Neural cell (in vitro differentiated cells): ENCODE measurements around the gene WWC1. TPM values are rescaled to one million over a fixed set of nuclear protein-coding genes. Genes with fewer than 3 reads are reported as not detected.

ENCODE experiments used
- H2AFZ ChIP-seq: fragments of 200-600, 300-800 bp; sonication (generic), shearing (Covaris generic); 2 replicates; pipeline ENCODE4 v1.6.0; 2014; ENCODE audit warnings: low read depth, mild to moderate bottlenecking, antibody characterized with exemption, low read length, moderate library complexity
- H3F3A ChIP-seq: fragments of 200-600 bp; shearing (Covaris generic); 2 replicates; pipeline ENCODE4 v1.6.1; 2016; ENCODE audit warnings: mild to moderate bottlenecking, moderate library complexity, mixed read lengths, antibody characterized with exemption, low read length; ENCODE audit not compliant: insufficient read depth, poor library complexity, severe bottlenecking
- H3K27ac ChIP-seq: fragments of 200-600, 300-800 bp; sonication (generic), shearing (Covaris generic); 2 replicates; pipeline ENCODE4 v1.5.1; 2014; ENCODE audit warnings: mild to moderate bottlenecking, low read length, moderate library complexity
- H3K27me3 ChIP-seq: fragments of 300-800, 200-600 bp; sonication (generic), shearing (Covaris generic); 2 replicates; pipeline ENCODE4 v1.6.0; 2014; ENCODE audit warnings: mild to moderate bottlenecking, low read depth, low read length, moderate library complexity; ENCODE audit not compliant: insufficient read depth
- H3K36me3 ChIP-seq: fragments of 300-800, 200-600 bp; sonication (generic), shearing (Covaris generic); 2 replicates; pipeline ENCODE4 v1.5.1; 2014; ENCODE audit warnings: mild to moderate bottlenecking, antibody characterized with exemption, low read length, moderate library complexity; ENCODE audit not compliant: insufficient read depth
- H3K4me2 ChIP-seq: fragments of 300-800, 200-600 bp; sonication (generic), shearing (Covaris generic); 2 replicates; pipeline ENCODE4 v1.6.0; 2014; ENCODE audit warnings: mild to moderate bottlenecking, low read length
- H3K4me3 ChIP-seq: fragments of 300-800, 200-600 bp; sonication (generic), shearing (Covaris generic); 2 replicates; pipeline ENCODE4 v1.5.1; 2014; ENCODE audit warnings: mild to moderate bottlenecking, low read length, moderate library complexity
- H3K79me2 ChIP-seq: fragments of 200-600 bp; shearing (Covaris generic); replicated peaks from 2 replicates; pipeline ENCODE4 v1.6.0; 2014; ENCODE audit warnings: mild to moderate bottlenecking, low read length, moderate library complexity; ENCODE audit not compliant: insufficient read depth
- H3K9ac ChIP-seq: fragments of 300-800, 200-600 bp; sonication (generic), shearing (Covaris generic); 2 replicates; pipeline ENCODE4 v1.6.1; 2016; ENCODE audit warnings: mild to moderate bottlenecking, low read length, mixed read lengths
- H3K9me2 ChIP-seq: fragments of 200-600 bp; shearing (Covaris generic); 2 replicates; pipeline ENCODE4 v1.6.1; 2016; ENCODE audit warnings: mild to moderate bottlenecking, low read length, mixed read lengths; ENCODE audit not compliant: insufficient read depth
- H3K9me3 ChIP-seq: fragments of 200-600, 300-800 bp; sonication (generic), shearing (Covaris generic); 2 replicates; pipeline ENCODE4 v1.6.1; 2016; ENCODE audit warnings: mild to moderate bottlenecking, mixed run types, low read length, moderate library complexity, mixed read lengths
- H4K20me1 ChIP-seq: fragments of 200-600 bp; shearing (Covaris generic); 2 replicates; pipeline ENCODE4 v1.6.1; 2016; ENCODE audit warnings: mild to moderate bottlenecking, mixed run types; ENCODE audit not compliant: insufficient read depth
- CTCF ChIP-seq: fragments of 450-650 bp; IDR thresholded peaks from 2 replicates; pipeline ENCODE4 v1.5.1; 2014; ENCODE audit warnings: antibody characterized with exemption, mild to moderate bottlenecking, moderate library complexity; ENCODE audit not compliant: poor library complexity, severe bottlenecking
- EP300 ChIP-seq: fragments of 450-650 bp; conservative IDR thresholded peaks from 2 replicates; pipeline ENCODE4 v1.6.1; 2014; ENCODE audit warnings: antibody characterized with exemption, mild to moderate bottlenecking, moderate library complexity; ENCODE audit not compliant: poor library complexity, severe bottlenecking
- EZH2 ChIP-seq: fragments of 200-600, 300-800 bp; shearing (Covaris generic), sonication (generic); IDR thresholded peaks from 2 replicates; pipeline ENCODE4 v1.6.1; 2014; ENCODE audit warnings: antibody characterized with exemption, low read length, borderline replicate concordance, mild to moderate bottlenecking; ENCODE audit not compliant: insufficient read depth, poor library complexity, severe bottlenecking
- MXI1 ChIP-seq: fragments of 450-650 bp; conservative IDR thresholded peaks from 2 replicates; pipeline ENCODE4 v1.6.1; 2014; ENCODE audit warnings: antibody characterized with exemption, mild to moderate bottlenecking; ENCODE audit not compliant: poor library complexity, severe bottlenecking
- POLR2AphosphoS5 ChIP-seq: IDR thresholded peaks from 2 replicates; pipeline ENCODE4 v1.6.1; 2012
- RAD21 ChIP-seq: fragments of 450-650 bp; conservative IDR thresholded peaks from 2 replicates; pipeline ENCODE4 v1.6.1; 2014; ENCODE audit warnings: antibody characterized with exemption, mild to moderate bottlenecking, moderate library complexity
- REST ChIP-seq: IDR thresholded peaks from 2 replicates; pipeline ENCODE4 v1.6.1; 2012; ENCODE audit warnings: borderline replicate concordance
- SMC3 ChIP-seq: fragments of 450-650 bp; conservative IDR thresholded peaks from 2 replicates; pipeline ENCODE4 v1.6.1; 2014; ENCODE audit warnings: antibody characterized with exemption, mild to moderate bottlenecking, moderate library complexity; ENCODE audit not compliant: poor library complexity
- TAF1 ChIP-seq: IDR thresholded peaks from 2 replicates; pipeline ENCODE4 v1.6.1; 2012; ENCODE audit warnings: low read depth
- polyA plus RNA-seq: library from polyadenylated mRNA; depleted of rRNA; stranded (reverse); fragments of >200 nt; gene quantifications from 2 replicates; pipeline ENCODE4 v1.2.3, GENCODE V29; 2014

WWC1 gene
- polyA plus RNA-seq, 1 donor from 2014 or later = 0.97 TPM

GRCh38 chr5:168494057-168494555, 202.7 kb downstream of the WWC1 start:
- Histone ChIP-seq H2AFZ (no peak overlapping the region), H3K36me3 (no peaks in the 10 kb centered on the region), H3K27ac (no peak overlapping the region), H3K9ac (no peak overlapping the region), H3K79me2 (no peaks in the 10 kb centered on the region), H3F3A (no peaks in the 10 kb centered on the region), H3K27me3 (no peaks in the 10 kb centered on the region), H3K9me3 (no peaks in the 10 kb centered on the region), H3K4me2 (no peak overlapping the region), H3K9me2 (no peaks in the 10 kb centered on the region), H4K20me1 (no peaks in the 10 kb centered on the region), H3K4me3 (no peak overlapping the region)
- TF ChIP-seq REST (no peak), EZH2 (no peak), SMC3 (no peak), MXI1 (no peak)

GRCh38 chr5:168502563-168503237, 211.3 kb downstream of the WWC1 start:
- Histone ChIP-seq H3K9me3 (no peaks in the 10 kb centered on the region), H3K9me2 (no peaks in the 10 kb centered on the region), H3K27ac (no peak overlapping the region), H3K36me3 (peaks cover 5% of the 10 kb centered on the region), H4K20me1 (no peaks in the 10 kb centered on the region), H3K4me2 (no peak overlapping the region), H3F3A (no peaks in the 10 kb centered on the region), H2AFZ (no peak overlapping the region), H3K79me2 (no peaks in the 10 kb centered on the region), H3K27me3 (no peaks in the 10 kb centered on the region), H3K4me3 (no peak overlapping the region), H3K9ac (no peak overlapping the region)
- TF ChIP-seq POLR2AphosphoS5 (no peak), RAD21 (no peak), EP300 (no peak), EZH2 (no peak), REST (no peak), CTCF (no peak), TAF1 (no peak), MXI1 (no peak), SMC3 (no peak)
